Neural cell (in vitro differentiated cells): ENCODE data around the gene REEP1.

Source experiments
- POLR2AphosphoS5 ChIP-seq: IDR thresholded peaks from 2 replicates; pipeline ENCODE4 v1.6.1; 2012
- RAD21 ChIP-seq: fragments of 450-650 bp; conservative IDR thresholded peaks from 2 replicates; pipeline ENCODE4 v1.6.1; 2014; ENCODE audit warnings: antibody characterized with exemption, mild to moderate bottlenecking, moderate library complexity
- SMC3 ChIP-seq: fragments of 450-650 bp; conservative IDR thresholded peaks from 2 replicates; pipeline ENCODE4 v1.6.1; 2014; ENCODE audit warnings: antibody characterized with exemption, mild to moderate bottlenecking, moderate library complexity; ENCODE audit not compliant: poor library complexity
- TF ChIP-seq, protein P1 (sequence below): fragments of 450-650 bp; IDR thresholded peaks from 2 replicates; pipeline ENCODE4 v1.5.1; 2014; ENCODE audit warnings: antibody characterized with exemption, mild to moderate bottlenecking, moderate library complexity; ENCODE audit not compliant: poor library complexity, severe bottlenecking
- TF ChIP-seq, protein P2 (sequence below): IDR thresholded peaks from 2 replicates; pipeline ENCODE4 v1.6.1; 2012; ENCODE audit warnings: borderline replicate concordance

DNA sequence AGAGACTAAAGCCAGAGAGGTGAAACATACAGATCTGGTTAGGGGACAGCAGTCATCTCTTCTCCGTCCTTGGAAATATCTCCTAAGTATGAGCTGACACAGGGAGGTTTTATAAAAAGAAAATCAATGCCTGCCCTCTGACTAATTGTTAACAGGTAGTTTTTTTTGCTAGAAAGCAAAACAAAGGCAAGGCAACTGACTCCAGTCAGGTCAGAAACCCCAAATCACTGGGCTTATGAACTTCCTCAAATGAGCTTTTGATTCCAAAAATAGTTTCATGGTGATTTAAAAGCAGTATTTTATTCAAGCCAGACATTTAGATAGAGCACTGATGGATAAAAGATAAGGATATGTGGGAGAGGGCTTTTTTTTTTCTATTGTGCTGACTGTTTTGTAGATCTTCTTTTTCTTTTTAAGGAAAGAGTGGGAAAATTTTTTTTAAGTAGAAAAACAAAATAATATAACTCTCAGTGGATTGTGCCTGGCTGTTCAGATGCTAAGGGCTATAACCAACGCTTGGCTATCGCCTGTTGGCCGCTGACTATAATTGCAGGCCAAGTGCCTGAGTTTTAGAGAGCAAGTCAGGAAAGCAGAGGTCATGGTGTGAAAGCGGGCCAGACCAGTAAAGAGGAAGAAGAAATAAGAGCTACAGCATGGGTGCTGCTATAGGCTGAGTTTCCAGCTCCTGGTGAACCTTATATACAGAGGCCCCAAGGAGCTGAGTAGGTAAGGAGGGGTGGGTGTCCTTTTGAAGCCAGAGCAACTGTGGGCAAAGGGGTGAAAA lies 93.3 kb downstream of the REEP1 start:
- TF ChIP-seq, protein P1, sequence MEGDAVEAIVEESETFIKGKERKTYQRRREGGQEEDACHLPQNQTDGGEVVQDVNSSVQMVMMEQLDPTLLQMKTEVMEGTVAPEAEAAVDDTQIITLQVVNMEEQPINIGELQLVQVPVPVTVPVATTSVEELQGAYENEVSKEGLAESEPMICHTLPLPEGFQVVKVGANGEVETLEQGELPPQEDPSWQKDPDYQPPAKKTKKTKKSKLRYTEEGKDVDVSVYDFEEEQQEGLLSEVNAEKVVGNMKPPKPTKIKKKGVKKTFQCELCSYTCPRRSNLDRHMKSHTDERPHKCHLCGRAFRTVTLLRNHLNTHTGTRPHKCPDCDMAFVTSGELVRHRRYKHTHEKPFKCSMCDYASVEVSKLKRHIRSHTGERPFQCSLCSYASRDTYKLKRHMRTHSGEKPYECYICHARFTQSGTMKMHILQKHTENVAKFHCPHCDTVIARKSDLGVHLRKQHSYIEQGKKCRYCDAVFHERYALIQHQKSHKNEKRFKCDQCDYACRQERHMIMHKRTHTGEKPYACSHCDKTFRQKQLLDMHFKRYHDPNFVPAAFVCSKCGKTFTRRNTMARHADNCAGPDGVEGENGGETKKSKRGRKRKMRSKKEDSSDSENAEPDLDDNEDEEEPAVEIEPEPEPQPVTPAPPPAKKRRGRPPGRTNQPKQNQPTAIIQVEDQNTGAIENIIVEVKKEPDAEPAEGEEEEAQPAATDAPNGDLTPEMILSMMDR, result no peak
- TF ChIP-seq RAD21 (no peak), POLR2AphosphoS5 (no peak), SMC3 (no peak)
- TF ChIP-seq, protein P2, sequence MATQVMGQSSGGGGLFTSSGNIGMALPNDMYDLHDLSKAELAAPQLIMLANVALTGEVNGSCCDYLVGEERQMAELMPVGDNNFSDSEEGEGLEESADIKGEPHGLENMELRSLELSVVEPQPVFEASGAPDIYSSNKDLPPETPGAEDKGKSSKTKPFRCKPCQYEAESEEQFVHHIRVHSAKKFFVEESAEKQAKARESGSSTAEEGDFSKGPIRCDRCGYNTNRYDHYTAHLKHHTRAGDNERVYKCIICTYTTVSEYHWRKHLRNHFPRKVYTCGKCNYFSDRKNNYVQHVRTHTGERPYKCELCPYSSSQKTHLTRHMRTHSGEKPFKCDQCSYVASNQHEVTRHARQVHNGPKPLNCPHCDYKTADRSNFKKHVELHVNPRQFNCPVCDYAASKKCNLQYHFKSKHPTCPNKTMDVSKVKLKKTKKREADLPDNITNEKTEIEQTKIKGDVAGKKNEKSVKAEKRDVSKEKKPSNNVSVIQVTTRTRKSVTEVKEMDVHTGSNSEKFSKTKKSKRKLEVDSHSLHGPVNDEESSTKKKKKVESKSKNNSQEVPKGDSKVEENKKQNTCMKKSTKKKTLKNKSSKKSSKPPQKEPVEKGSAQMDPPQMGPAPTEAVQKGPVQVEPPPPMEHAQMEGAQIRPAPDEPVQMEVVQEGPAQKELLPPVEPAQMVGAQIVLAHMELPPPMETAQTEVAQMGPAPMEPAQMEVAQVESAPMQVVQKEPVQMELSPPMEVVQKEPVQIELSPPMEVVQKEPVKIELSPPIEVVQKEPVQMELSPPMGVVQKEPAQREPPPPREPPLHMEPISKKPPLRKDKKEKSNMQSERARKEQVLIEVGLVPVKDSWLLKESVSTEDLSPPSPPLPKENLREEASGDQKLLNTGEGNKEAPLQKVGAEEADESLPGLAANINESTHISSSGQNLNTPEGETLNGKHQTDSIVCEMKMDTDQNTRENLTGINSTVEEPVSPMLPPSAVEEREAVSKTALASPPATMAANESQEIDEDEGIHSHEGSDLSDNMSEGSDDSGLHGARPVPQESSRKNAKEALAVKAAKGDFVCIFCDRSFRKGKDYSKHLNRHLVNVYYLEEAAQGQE, result no peak
